Neural crest cell (in vitro differentiated cells): ENCODE measurements around the gene PCSK2. TPM values are rescaled to one million over a fixed set of nuclear protein-coding genes. Genes with fewer than 3 reads are reported as not detected.

Experiments
- DNase-seq: peaks from one replicate; pipeline ENCODE4 v3.0.0; 2021; ENCODE audit warnings: low read depth, mixed read lengths, low spot score
- H3K27ac Mint-ChIP-seq: one replicate; pipeline ENCODE4 v1.8.0; 2021; ENCODE audit warnings: mild to moderate bottlenecking, mixed read lengths; ENCODE audit not compliant: unreplicated experiment
- H3K27me3 Mint-ChIP-seq: 2 replicates; pipeline ENCODE4 v1.8.0; 2021; ENCODE audit warnings: low read depth, mild to moderate bottlenecking, mixed read lengths
- H3K36me3 Mint-ChIP-seq: 2 replicates; pipeline ENCODE4 v1.8.0; 2021; ENCODE audit warnings: low read depth, mild to moderate bottlenecking, mixed read lengths
- H3K4me1 Mint-ChIP-seq: 2 replicates; pipeline ENCODE4 v1.8.0; 2021; ENCODE audit warnings: mixed read lengths
- H3K4me3 Mint-ChIP-seq: one replicate; pipeline ENCODE4 v1.8.0; 2021; ENCODE audit warnings: mild to moderate bottlenecking, mixed read lengths
- H3K9me3 Mint-ChIP-seq: 2 replicates; pipeline ENCODE4 v1.8.0; 2021; ENCODE audit warnings: mixed read lengths
- total RNA-seq: library from RNA; stranded (reverse); gene quantifications from 2 replicates; pipeline ENCODE4 v1.2.1, GENCODE V29; 2021
- TF ChIP-seq, protein P1 (sequence below): fragments of 200-600 bp; sonication (generic); conservative IDR thresholded peaks from 2 replicates; pipeline ENCODE4 v1.5.0; 2021; ENCODE audit warnings: antibody characterized with exemption, mild to moderate bottlenecking

PCSK2 gene
- total RNA-seq, 1 donor from 2014 or later, result 2.1 TPM

DNA sequence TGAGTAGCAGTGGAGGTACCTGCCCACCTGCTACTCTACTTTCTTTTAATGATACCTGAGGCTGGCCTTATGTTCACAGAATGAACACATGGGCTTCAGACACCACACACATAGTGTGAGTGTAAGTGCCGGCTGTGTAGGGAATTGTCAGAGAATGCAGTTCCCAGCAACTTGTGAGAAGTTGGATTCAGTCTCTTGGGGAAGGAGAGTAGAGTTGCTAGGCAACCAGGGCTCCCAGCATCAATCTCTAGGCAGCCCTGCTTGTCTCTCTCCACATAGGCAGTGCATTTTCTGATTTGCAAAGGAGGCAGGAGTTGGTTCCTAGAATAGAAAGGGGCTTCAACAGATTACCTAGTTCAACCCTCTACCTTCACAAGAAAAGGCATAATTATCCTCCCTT, 230.2 kb downstream of the PCSK2 start:
- Mint-ChIP-seq H3K27me3 (no peaks in the 10 kb centered on the region), H3K27ac (no peak overlapping the region), H3K4me3 (no peak overlapping the region), H3K9me3 (no peaks in the 10 kb centered on the region), H3K36me3 (no peaks in the 10 kb centered on the region), H3K4me1 (no peaks in the 10 kb centered on the region)
- DNase-seq, result no peak
- TF ChIP-seq, protein P1, sequence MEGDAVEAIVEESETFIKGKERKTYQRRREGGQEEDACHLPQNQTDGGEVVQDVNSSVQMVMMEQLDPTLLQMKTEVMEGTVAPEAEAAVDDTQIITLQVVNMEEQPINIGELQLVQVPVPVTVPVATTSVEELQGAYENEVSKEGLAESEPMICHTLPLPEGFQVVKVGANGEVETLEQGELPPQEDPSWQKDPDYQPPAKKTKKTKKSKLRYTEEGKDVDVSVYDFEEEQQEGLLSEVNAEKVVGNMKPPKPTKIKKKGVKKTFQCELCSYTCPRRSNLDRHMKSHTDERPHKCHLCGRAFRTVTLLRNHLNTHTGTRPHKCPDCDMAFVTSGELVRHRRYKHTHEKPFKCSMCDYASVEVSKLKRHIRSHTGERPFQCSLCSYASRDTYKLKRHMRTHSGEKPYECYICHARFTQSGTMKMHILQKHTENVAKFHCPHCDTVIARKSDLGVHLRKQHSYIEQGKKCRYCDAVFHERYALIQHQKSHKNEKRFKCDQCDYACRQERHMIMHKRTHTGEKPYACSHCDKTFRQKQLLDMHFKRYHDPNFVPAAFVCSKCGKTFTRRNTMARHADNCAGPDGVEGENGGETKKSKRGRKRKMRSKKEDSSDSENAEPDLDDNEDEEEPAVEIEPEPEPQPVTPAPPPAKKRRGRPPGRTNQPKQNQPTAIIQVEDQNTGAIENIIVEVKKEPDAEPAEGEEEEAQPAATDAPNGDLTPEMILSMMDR, result no peak

DNA sequence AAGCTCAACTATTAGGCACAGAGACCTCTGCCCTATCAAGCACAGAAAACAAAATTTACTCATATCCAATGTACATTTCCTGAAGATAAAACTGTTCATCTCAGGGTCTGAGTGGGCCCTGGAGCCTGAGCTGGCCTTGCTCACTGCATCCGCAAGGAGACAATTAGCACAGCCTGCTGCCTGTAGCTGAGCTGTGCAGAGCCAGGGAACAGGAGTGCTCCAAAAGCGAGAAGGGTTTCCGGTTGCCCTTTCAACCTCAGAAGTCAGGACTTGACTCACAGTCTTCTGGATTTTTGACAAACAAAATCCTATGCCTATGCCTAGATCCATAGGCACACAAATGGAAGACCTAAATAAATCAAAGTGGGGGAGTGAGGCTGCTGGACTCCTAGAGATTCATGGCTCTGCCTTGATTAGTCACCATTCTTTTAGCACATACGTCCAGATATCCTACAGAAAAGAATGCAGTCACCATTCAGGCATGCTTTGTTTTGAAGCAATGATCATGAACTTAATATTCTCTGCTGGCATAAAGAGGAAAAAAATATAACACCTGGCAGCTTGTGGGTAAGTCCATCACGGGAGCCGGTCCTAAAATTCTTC, 230.8 kb downstream of the PCSK2 start:
- Mint-ChIP-seq H3K4me1 (no peaks in the 10 kb centered on the region), H3K27me3 (no peaks in the 10 kb centered on the region), H3K27ac (no peak overlapping the region), H3K36me3 (no peaks in the 10 kb centered on the region), H3K4me3 (no peak overlapping the region), H3K9me3 (no peaks in the 10 kb centered on the region)
- DNase-seq, result no peak
- TF ChIP-seq, protein P1, result no peak

DNA sequence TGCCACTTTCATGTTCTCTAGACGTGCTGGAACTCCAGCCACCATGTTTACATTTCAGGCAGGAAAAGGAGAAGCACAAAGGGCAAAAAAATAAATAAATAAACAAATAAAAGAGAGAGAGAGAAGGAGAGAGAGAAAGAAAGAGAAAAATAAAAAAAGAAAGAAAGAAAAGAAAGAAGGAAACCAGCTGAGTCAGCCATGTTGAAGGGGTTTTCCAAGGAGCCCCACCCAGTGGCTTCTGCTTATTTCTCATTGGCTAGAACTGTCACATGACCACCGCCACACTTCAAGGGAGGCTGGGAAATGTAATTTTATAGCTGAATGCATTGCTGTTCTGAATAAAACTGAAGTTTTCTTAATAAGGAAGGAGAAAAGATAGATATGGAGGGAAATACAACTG, 233.3 kb downstream of the PCSK2 start:
- Mint-ChIP-seq H3K4me1 (no peaks in the 10 kb centered on the region), H3K27me3 (no peaks in the 10 kb centered on the region), H3K4me3 (no peak overlapping the region), H3K36me3 (no peaks in the 10 kb centered on the region), H3K27ac (no peak overlapping the region), H3K9me3 (no peaks in the 10 kb centered on the region)
- TF ChIP-seq, protein P1, result no peak
- DNase-seq, result no peak

DNA sequence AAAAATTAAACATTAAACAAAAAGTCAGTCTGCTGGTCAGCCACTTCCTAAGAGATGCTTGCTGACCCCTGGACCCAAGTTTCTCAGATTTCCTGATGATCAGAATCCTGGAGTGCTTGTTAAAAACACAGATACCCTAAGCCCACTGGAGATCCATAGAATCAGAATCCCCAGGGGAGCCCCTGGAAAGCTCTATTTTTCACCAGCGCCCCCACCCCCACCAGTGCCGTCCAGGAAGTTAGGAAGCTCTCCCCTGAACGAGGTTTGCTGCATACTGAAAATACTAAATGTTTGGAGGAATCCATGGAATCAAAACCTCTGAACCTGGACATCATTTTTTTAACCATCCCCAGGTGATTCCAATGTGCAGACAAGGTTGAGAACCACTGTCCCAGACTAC, 235.1 kb downstream of the PCSK2 start:
- DNase-seq, result no peak
- TF ChIP-seq, protein P1, result no peak
- no peaks in the 10 kb centered on the region for H3K4me1 Mint-ChIP-seq
- no peak overlapping the region for H3K27ac Mint-ChIP-seq
- no peaks in the 10 kb centered on the region for H3K27me3 Mint-ChIP-seq
- no peaks in the 10 kb centered on the region for H3K9me3 Mint-ChIP-seq
- H3K4me3 Mint-ChIP-seq, result no peak overlapping the region
- H3K36me3 Mint-ChIP-seq, result no peaks in the 10 kb centered on the region

DNA sequence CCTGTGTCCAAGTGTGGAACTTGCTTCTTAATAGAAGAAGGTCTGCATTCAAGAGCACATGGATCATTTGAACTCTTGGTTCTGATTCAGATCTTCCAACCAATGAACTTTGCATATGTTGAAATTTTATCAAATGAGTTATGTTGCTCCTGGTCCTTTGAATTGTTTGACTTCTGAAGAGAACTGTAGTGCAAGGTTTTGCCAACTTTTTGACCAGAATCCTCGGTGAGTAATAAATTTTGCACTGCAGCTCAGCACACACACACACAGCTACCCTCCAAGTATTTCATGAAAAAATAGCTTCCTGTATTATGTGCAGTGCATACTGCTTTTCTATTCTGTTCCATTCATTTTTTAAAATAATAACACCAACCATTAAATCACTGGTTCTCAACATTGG, 236.9 kb downstream of the PCSK2 start:
- no peaks in the 10 kb centered on the region for H3K9me3 Mint-ChIP-seq

More for the DNA sequence above, 236.9 kb downstream of the PCSK2 start:
- H3K36me3 Mint-ChIP-seq, result no peaks in the 10 kb centered on the region
- H3K4me3 Mint-ChIP-seq, result no peak overlapping the region
- no peaks in the 10 kb centered on the region for H3K27me3 Mint-ChIP-seq
- no peak for DNase-seq
- TF ChIP-seq, protein P1, result no peak
- no peak overlapping the region for H3K27ac Mint-ChIP-seq
- H3K4me1 Mint-ChIP-seq, result no peaks in the 10 kb centered on the region
